HG02759 (cell line): ENCODE results near the gene MBP.
"Not testable (repeated sequence)": the region's sequence is repeated elsewhere in the genome, so short reads cannot be mapped to it uniquely, and the experiment has no call there.

Source experiments
- ATAC-seq: cut with Tn5 transposase; IDR thresholded peaks from one replicate; pipeline ENCODE4 v1.9.1; 2021; ENCODE audit warnings: mild to moderate bottlenecking, moderate library complexity; ENCODE audit not compliant: unreplicated experiment

Gene MBP

GRCh38 chr18:76957384-76958355 lies 174.9 kb downstream of the MBP start:
- no peak for ATAC-seq

GRCh38 chr18:76956648-76957047 lies 175.9 kb downstream of the MBP start:
- ATAC-seq = no peak

DNA sequence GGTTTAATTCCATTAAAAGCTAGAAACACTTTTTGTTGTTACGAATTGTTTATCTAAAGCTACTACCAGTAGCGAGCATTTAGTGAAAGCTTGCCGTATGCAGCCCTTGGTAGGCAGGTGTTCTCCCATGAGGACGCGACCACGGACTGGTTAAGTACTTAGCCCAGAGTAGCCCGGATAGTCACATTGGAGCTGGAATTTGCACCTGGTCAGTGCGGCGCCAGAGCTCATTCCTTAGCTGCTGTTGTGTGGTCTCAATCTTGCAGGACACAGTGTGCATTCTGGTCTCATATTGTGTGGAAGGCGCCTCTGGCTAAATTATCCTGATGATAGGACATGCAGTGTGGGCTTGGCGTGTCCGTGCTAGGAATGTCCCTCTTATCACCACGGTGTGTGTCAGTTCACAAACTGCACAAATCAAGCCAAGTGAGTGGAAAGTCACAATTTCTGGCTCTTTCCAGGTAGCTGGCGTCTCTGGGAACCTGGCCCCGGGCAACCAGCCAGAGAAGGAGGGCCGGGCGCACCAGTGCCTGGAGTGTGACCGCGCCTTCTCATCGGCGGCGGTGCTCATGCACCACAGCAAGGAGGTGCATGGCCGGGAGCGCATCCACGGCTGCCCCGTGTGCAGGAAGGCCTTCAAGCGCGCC lies 176.9 kb downstream of the MBP start:
- no peak for ATAC-seq

DNA sequence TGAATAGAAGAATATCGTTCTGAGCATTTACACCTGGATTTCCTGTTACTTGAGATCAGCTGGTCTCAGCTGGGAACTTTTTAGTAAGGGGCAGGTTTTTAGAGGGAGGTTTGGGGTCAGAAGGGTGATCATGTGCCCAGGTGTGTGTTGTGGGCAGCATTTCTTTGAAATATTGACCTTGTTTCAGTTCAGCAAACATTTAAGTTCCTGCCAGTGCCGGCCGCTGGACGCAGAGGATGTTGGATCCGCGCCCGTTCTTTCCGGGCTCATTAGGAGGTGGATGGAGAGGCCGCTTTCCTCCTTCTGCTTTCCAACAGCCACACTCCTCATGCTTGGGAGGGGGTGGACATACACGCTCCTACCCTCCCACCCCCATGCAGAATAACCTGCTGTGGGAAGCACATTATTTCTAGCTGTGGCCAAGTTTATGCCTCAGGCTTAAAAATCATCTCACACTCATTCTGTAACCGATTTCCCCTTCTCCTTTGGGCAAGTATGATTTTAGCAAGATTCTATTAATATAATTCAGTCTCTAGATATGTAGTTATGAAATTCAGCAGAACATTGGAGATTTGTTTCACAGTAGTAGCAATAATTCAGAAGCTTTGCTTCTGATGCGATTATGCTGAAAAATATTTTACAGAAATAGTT lies 178.9 kb downstream of the MBP start:
- ATAC-seq = no peak

- ATAC-seq = no peak
Measured at GRCh38 chr18:76953156-76953555, 179.4 kb downstream of the MBP start.

DNA sequence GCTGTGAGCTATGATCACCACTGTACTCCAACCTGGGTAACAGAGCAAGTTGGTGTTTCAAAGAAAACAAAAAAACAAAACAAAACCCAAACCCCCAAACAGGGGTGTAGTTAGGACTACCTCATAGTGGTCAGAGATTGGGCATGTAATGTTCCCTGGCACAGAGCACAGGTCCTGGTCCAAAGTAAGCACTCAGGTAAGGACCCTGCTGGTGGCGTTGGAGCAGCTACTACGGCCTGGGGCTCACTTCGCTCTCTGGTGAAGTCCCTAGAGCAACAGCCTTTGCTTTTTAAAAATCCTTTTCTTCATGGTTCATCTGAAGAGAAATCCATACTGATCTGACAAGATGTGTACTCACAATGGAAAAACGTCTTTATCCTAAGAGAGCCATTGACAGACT lies 179.8 kb downstream of the MBP start:
- ATAC-seq = no peak

- ATAC-seq = peak; percentile 67
Measured at GRCh38 chr18:76951456-76952247, 180.9 kb downstream of the MBP start.

GRCh38 chr18:76948345-76948744 lies 184.2 kb downstream of the MBP start:
- ATAC-seq = no peak

DNA sequence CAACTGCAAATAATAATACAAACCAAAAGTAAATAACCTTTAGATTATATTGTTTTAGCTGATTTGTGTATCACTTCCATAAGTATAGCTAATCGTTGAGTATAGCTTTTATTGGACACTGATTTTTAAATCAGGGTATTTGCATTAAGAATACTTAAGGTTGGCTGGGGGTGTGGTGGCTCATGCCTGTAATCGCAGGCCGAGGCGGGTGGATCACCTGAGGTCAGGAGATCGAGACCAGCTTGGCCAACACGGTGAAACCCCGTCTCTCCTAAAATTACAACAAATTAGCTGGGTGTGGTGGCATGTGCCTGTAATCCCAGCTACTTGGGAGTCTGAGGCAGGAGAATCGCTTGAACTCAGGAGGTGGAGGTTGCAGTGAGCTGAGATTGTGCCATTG lies 188.2 kb downstream of the MBP start:
- ATAC-seq = not testable (repeated sequence)

- ATAC-seq = no peak
Measured at GRCh38 chr18:76943542-76944339, 188.8 kb downstream of the MBP start.

DNA sequence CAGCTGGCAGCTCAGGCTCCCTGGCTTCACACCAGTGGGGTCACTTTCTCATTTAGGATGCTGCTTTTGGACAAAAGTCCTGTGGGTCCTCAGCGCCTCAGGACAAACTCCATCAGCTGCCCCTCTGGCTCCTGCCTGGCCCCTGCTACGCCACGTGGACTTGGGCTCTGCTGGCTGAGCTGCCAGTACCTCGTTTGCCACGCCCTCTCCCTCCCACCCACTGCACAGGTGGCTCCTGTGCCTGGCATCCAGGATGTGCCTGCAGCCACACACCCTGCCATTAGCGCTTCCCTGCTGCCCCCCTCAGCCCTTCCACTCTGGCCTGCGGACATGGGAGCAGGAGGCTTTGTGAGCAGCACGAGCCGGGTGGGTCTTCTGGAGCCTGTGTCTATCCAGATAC lies 191.3 kb downstream of the MBP start:
- no peak for ATAC-seq

DNA sequence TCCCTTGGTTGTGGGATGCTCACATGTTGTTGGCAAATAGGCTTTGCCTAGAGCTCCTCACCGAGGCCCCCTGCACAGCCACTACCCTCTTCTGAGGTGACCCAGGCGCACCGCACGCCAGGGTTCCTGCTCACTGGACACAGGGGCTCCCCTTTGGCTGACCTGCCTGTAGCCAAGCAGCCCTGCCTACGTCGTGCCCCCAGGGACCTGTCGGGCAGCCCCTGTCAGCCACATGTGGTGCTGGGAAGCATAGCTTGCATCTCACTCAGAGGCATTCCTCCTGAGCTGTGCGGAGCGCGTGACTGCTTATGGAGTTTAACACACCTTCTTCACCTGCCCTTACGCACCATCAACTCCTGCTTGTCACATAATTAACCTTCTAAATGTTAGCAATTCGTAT lies 194.0 kb downstream of the MBP start:
- ATAC-seq = no peak

- no peak for ATAC-seq
Measured at GRCh38 chr18:76937597-76937996, 195.0 kb downstream of the MBP start.

- ATAC-seq = no peak
Measured at GRCh38 chr18:76936877-76937276, 195.7 kb downstream of the MBP start.

DNA sequence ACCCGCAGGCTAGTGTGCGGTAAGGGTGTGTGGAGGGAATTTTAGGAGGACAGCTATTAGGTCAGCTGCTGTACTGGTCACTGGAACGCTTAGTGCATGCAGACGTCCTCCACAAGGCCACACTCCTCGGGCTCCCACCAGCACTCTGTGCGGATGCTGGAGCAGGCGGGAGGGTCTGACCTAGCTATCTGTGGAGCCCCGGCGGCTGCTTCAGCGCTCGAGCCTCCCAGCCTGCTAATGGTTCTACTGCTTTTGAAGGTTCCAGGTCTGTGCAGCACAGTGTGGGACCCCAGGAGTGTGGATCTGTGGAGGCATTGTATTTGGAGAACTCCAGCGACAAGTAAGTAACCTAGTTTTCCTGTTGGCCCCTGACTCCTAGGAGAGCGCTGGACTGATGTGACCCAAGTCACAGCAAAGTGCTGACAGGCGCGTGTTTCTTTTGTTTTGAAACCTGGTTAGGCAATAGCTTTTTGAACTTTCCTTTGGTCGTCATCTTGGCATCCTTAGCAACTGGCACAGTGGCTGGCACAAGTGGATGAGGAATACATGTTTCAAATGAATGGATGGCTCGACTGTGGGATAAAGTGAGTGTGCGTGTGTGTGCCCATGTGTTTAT lies 196.8 kb downstream of the MBP start:
- ATAC-seq = no peak

DNA sequence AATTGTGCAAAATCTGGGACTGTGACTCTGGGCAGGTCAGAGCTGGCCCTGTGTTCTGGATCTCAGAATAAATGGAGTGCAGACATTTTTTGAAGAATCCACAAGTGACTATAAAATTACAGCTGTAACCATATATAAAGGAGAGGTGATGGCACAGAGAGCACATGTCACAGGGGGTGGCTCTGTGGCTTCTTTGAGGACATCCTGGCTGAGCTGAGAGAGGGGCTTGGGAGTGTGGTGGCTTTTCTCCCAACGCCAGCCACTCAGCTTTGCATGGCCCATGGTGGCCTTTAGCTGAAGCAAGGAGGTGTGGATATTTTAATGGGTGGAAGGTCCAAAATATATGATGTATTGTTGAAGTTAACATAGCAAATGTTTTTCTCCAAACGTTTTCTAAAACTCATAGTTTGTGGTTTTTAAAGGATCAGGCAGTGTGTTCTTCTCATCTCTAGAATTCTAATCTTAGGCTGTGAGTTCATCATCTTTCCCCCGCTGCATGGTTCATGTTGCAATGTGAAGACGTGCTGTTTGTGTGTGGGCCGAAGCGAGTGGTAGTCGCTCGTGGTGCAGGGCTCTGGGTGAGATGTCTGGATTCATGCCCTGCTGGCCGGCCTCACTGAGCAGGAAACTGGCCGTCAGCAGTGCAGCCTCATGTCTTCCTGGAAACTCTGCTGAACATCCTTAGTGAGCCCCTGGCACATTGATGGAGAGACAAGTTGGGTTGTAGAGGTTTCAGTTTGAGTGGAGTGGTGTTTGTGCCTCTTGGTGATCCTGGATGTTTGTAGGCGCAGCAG lies 200.4 kb downstream of the MBP start:
- no peak for ATAC-seq

GRCh38 chr18:76931171-76931570 lies 201.4 kb downstream of the MBP start:
- ATAC-seq = no peak
